Inferior parietal cortex (tissue), 1 donor: ENCODE measurements around the gene KISS1R.
"Not testable (repeated sequence)": the region's sequence is repeated elsewhere in the genome, so short reads cannot be mapped to it uniquely, and the experiment has no call there.

Experiments
- DNase-seq: peaks from one replicate; pipeline ENCODE4 v3.0.0-alpha.2; 2016; ENCODE audit errors: extremely low spot score

The KISS1R gene

DNA sequence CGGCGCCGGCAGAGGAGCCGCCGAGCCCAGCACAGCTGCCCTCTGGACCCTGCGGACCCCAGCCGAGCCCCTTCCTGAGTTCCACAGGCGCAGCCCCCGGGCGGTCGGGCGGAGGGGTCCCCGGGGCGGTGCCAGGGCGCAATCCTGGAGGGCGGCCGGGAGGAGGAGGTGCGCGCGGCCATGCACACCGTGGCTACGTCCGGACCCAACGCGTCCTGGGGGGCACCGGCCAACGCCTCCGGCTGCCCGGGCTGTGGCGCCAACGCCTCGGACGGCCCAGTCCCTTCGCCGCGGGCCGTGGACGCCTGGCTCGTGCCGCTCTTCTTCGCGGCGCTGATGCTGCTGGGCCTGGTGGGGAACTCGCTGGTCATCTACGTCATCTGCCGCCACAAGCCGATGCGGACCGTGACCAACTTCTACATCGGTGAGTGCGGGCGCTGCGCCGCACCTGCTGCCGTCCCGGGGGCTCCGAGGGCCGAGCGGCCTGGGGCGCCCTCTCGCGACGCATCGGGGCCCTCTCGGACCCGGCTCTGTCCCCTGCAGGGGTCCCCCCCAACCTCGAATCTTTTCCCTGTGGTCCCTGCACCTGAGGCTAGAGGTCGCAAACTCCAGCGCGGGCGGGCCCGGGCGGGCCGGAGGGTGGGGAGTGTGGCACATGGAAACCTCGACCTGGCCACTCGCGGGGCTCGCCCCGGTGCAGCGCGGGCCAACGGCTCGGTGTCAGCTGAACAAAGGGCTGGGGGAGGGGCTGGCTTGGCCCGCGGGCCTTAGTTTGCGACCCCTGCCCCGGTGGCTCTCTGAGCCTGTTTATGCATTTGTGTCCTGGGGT is at the start of gene KISS1R:
Gene KISS1R, plus strand, starts transcription at position 11 of the 829 bp plus-strand sequence. Its CDS starts 170 bp downstream, at position 181.
- DNase-seq, result no peak

DNA sequence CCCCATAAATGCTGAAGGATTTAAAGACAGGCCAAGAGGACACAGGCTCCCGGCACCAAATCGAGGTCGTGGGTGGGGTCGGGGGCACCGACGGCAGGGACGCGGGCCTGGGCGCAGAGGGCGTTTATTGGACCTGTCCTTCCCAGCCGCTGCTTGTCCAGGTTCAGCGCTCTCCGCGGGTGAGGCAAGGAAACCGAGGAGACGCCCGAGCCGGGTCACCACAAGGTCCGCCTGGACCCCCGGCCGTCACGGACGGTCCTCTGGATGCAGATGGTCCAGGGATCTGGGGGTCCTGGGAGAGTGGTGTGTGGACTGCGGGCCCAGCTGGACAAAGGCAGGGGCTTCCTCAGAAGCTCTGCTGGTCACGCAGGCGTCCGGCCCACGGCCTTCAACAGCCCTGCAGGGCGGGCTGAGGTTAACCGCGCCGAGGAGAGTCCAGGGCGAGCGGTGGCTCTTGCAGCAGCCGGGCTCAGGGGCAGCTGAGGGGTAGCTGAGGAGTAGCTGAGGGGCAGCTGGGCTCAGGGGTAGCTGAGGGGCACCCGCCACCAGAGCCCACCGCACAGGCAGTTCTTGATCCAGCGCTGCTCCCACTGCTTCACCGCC is 49.2 kb upstream of the KISS1R start:
- no peak for DNase-seq

GRCh38 chr19:868458-869244 is 48.5 kb upstream of the KISS1R start:
- DNase-seq, result no peak

- DNase-seq, result no peak
Observed at GRCh38 chr19:869245-870177, 47.6 kb upstream of the KISS1R start.

GRCh38 chr19:870314-870713 is 46.8 kb upstream of the KISS1R start:
- DNase-seq, result no peak

- DNase-seq, result no peak
Observed at GRCh38 chr19:870963-871401, 46.2 kb upstream of the KISS1R start.

DNA sequence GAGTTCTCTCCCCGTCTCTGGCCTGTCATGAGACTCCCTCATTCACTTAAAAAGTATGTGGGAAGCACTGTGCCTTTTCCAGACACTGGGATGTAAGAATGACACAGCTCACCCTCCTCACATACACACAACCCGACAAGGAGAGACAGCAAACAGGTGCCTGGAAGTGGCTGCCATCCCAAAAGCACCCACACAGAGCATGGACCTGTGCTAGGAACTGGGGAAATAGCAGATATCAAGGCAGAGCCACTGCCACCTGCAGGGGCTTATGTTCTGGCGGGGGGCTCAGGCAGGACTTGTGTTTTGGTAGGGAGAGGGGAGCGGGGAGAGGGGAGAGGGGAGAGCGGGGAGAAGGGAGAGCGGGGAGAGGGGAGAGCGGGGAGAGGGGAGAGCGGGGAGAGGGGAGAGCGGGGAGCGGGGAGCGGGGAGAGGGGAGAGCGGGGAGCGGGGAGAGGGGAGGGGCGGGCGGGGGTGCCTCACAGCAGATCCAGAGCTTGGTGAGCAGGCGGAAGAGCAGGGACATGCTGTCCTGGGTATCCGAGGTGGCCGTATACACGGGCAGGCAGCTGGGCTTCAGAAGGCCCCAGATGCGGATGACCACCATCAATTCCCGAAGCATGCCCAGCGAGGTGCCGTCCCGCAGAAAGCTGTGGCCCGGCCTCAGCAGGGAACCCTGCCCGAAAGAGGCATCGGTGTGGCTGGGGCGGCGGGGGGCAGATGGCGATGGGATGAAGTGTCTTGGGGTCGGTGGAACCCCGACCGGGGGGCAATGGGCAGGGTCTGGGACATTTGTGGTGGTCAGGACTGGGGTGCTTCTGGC is 45.5 kb upstream of the KISS1R start:
- DNase-seq, result no peak

- DNase-seq, result no peak
Observed at GRCh38 chr19:872266-872951, 44.7 kb upstream of the KISS1R start.

DNA sequence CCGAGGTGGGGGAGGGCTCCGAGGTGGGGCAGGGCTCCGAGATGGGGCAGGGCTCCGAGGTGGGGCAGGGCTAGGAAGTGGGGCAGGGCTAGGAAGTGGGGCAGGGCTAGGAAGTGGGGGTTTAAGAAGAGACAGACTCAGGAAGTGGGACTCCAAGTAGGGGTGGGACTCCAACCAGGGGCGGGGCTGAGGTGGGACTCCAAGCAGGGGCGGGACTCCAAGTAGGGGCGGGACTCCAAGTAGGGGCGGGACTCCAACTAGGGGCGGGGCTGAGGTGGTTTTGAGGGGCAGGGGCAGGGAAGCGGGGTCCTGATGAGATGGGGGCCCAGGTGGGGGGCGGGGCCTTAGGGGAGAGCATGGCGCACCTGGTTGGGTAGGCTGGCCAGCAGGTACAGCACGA is 44.0 kb upstream of the KISS1R start:
- no peak for DNase-seq

DNA sequence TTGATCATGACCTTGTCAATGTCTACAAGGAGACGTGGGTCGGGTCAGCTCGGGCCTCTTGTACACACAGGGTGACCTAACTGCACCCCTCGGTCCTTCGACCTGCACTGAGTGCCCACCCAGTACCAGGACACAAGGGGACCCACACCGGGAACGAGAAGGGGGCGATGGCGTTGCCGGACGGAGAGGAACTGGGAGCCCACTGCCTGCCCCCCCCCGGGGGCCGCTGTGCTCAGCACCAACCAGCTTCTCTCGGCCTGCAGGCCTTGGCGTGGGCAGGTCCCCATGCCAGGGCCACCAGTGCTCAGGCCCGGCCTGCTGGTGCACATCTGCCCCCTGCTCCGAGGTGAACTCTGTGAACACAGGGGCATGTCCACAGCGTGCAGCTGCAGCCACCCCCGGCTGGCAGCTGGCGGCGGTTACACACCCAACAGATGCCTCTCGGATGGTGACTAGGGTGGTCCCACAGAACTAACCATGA is 43.5 kb upstream of the KISS1R start:
- no peak for DNase-seq

GRCh38 chr19:875265-875879 is 41.8 kb upstream of the KISS1R start:
- no peak for DNase-seq

GRCh38 chr19:876089-876488 is 41.0 kb upstream of the KISS1R start:
- DNase-seq, result no peak

DNA sequence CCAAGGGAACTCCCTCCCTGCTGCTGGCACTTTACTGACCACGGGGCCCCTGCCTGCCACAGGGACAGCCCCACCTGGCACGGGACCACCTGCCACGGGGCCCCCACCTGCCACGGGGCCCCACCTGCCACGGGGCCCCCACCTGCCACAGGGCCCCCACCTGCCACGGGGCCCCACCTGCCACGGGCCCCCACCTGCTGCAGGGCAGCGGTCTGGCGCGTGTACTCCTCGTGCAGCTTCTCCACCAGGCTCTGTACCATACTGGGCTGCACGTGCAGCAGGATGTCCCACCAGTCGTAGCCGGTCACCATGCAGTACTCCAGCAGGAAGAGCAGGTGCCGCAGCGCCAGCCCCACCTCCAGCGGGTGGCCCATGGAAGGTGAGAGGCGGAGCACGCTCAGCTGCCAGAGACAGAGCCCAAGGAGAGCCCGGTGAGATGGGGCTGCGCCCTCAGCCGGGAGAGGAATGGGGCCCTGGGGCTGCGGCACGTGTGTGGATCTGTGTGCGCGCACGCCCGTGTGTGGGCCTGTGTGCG is 40.3 kb upstream of the KISS1R start:
- DNase-seq, result no peak

- not testable (repeated sequence) for DNase-seq
Observed at GRCh38 chr19:877992-878660, 39.0 kb upstream of the KISS1R start.

DNA sequence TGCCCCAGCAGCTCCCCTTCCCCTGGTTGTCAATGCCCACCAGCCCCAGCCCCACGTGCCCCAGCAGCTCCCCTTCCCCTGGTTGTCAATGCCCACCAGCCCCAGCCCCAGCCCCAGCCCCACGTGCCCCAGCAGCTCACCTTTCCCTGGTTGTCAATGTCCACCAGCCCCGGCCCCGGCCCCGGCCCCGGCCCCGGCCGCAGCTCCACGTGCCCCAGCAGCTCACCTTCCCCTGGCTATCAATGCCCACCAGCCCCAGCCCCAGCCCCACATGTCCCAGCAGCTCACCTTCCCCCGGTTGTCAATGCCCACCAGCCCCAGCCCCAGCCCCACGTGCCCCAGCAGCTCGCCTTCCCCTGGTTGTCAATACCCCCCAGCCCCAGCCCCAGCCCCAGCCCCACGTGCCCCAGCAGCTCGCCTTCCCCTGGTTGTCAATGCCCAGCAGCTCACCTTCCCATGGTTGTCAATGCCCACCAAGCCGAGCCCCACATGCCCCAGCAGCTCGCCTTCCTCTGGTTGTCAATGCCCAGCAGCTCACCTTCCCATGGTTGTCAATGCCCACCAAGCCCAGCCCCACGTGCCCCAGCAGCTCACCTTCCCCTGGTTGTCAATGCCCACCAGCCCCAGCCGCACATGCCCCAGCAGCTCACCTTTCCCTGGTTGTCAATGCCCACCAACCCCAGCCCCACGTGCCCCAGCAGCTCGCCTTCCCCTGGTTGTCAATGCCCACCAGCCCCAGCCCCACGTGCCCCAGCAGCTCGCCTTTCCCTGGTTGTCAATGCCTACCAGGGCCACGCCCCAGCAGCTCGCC is 38.2 kb upstream of the KISS1R start:
- DNase-seq, result not testable (repeated sequence)

GRCh38 chr19:879711-880438 is 37.3 kb upstream of the KISS1R start:
- no peak for DNase-seq
